GM19240 (cell line): Measurements from ENCODE around the gene OS9.
"Not testable (repeated sequence)": the region's sequence is repeated elsewhere in the genome, so short reads cannot be mapped to it uniquely, and the experiment has no call there.

Experiments used
- DNase-seq: peaks from one replicate; pipeline ENCODE4 v3.0.0; 2011; ENCODE audit warnings: low spot score; ENCODE audit not compliant: insufficient read length

OS9 gene

GRCh38 chr12:57721846-57722608, 28.1 kb downstream of the OS9 start:
- not testable (repeated sequence) for DNase-seq

DNA sequence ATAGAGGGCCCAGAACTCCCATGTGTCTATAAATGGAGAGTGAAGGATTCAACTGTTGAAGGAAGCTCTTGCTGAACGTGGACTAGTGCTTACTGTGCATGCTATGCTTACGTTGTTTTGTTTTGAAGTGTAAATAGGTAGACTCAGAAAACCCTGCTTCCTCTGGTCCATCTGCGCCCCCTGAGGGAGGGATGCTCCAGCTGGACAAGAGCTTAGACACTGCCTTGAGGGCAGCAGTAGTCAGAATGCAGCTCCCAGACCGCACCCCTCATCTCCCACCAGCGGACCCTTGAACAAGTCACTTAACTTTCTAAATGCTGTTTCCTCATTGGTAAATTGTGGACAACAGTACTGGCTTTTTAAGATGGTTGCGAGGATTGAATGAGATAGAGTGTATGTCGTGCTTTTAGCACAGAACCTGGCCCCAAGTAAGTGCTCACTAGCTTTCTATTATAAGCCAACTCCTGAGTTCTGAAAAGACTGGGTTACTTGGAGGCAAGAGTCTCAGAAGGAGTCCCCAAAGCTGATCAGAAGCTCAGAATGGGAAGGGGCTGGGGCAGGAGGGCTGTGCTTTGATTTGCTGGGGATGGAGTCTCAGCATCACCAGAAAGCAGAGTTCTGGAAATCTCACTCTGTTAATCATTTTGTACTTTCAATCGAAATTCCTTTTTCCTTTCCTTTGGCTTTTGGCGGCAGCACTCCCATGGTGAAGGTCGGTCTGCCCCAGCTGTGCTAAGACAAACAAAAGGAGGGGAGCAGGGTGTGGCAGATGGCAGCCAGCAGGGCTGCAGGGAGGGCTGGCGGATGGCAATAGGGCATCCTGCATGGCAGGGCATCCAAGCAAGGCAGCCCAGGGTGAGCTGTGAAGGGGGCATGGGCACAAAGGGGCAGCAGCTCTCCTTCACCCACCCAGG, 29.0 kb downstream of the OS9 start:
- no peak for DNase-seq

DNA sequence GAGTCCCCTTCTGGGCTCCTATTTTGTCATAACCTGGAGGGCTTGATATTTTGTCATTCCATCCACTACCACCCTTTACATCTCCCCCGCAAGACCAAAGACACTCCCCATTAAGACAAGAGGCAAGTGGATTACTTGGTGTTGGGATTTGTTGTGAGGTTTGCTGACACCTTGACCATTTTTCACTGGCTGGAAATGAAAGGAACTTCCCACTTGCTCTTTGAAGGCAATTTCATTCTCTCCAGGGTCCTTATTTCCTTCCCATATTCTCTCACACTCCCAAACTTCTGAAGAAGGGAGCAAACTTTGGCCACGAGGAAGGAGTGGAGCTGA, 29.7 kb downstream of the OS9 start:
- DNase-seq: no peak

- DNase-seq: no peak
Observed at GRCh38 chr12:57724003-57724935, 30.3 kb downstream of the OS9 start.

- DNase-seq: no peak
Observed at GRCh38 chr12:57724936-57725740, 31.2 kb downstream of the OS9 start.

- no peak for DNase-seq
Observed at GRCh38 chr12:57725851-57726150, 31.9 kb downstream of the OS9 start.

- no peak for DNase-seq
Observed at GRCh38 chr12:57726151-57726883, 32.4 kb downstream of the OS9 start.

DNA sequence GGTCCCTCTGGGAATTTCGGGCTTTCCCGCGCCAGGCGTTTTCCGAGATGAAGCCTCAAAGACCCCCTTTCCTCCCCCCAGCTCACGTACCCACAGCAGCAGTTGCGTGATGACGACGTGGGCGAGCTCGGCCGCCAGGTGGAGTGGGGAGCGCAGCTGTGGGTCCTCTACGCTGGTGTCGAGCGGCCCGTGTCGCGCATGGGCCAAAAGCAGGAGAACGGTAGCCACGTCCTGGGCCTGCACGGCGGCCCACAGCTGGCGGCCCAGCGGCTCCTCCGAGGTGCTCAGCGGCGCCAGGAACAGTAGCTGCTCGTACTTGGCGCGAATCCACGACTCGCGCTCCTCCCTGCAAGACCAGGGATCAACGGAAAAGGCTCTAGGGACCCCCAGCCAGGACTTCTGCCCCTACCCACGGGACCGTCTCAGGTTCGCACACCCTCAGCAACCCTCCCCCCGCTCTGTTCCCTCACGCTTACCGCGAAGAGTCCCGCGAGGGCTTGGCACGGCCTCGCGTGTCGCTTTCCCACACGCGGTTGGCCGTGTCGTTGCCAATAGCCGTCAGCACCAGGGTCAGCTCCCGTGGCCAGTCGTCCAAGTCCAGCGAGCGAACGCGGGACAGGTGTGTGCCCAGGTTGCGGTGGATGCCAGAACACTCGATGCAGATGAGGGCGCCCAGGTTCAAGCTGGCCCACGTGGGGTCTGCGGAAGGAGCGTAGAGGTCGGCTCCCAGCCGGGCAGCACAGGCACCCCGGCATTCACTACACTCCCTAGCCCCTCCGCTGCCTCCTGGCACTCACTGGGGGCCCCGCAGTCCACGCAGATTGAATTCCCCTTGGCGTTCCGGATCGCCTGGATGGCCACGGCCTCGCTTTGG, 33.2 kb downstream of the OS9 start:
- no peak for DNase-seq

GRCh38 chr12:57727758-57728395, 33.9 kb downstream of the OS9 start:
- DNase-seq: no peak

DNA sequence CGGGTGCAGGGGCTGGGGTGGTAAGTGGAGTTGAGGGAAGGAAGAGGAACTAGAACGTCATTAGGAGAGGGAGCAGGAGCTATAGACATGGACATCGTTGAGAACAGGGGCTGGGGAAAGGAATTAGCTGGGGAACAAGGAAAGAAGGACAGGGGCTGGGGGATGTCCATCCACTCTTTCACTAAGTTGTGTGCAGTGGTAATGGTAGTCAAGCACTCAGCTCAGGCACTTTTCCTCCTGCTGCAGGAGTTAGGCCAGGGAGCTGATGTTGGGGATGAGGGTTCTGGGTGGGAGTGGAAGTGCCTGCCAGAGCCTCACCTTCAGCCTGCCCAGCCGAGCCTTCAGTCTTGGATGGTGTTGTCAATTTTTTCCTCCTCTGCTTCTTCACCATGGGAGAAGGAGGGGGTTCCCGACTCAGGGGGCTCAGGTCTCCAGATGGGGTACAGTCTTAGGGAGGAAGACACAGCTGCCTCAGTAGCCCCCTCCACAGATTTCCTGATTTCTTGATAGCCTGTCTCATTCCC, 35.5 kb downstream of the OS9 start:
- no peak for DNase-seq

GRCh38 chr12:57730336-57731067, 36.6 kb downstream of the OS9 start:
- no peak for DNase-seq

- DNase-seq: no peak
Observed at GRCh38 chr12:57731411-57732080, 37.6 kb downstream of the OS9 start.

DNA sequence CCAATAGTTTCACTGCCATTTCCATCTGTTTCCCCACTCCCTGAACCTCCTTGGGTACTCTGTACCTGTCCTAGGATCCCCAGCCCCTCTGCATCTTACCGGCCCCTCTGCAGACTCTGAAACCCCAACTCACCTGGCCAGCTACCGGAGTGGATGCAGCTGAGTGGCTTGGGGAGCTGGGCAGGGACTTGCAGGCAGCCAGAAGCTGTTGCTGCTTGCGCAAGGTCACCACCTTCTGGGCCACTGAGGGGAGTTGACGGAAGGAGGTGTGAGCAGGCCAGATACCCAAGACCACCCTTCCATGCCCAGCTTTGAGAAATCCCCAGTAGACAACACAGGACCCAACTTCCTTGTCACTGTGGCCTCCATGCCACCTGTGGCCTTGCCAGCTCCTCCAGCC, 38.3 kb downstream of the OS9 start:
- no peak for DNase-seq

- DNase-seq: no peak
Observed at GRCh38 chr12:57732726-57733593, 39.0 kb downstream of the OS9 start.

GRCh38 chr12:57733928-57734327, 40.0 kb downstream of the OS9 start:
- DNase-seq: no peak

DNA sequence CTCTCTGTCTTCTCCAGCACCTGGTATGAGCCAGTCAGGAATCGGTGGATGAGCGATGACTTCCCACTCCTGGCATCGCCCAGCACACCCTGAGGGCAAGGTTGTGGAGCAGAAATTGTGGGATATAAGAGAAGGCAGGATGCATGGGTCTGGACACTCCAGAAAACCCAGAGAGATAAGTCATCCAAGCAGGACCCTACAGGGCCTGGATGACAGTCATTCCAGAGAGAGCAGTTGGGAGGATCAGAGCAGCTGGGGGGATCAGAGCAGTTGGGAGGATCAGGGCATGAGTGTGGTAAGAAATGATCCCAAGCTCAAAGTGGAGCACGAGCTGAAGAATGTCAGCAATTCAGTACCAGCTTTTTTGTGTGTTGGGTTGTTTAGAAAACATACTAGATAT, 40.7 kb downstream of the OS9 start:
- DNase-seq: no peak
